ENCODE results near the gene DAPK1.
A peak's percentile ranks its signal among the peaks of the same experiment; 100 is the strongest.

The DAPK1 gene

DNA sequence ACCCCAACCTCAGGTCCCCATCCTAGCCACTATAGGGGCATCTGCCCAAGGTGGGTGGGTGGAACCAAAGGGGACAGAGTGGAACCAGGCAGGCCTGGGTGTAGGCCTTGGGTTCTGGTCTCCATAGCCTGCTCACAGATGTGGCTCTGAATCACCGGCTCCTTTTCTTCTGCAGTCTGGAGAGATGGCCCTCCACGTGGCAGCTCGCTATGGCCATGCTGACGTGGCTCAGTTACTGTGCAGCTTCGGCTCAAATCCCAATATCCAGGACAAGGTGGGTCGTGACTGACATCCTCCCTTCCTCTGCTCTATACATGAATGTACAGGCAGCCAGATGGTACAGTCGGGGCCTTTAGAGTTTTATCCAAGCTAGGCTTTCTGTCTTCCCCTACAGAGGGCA lies 150.9 kb downstream of the DAPK1 start:
- no peak overlapping the region for H3K4me3 Mint-ChIP-seq
- ATAC-seq (no peak), DNase-seq (no peak)
- no peaks in the 10 kb centered on the region for H3K9me3 Mint-ChIP-seq
- H3K27me3 Mint-ChIP-seq, result no peaks in the 10 kb centered on the region
- H3K4me1 Mint-ChIP-seq, result no peaks in the 10 kb centered on the region
- no peak overlapping the region for H3K27ac Mint-ChIP-seq

DNA sequence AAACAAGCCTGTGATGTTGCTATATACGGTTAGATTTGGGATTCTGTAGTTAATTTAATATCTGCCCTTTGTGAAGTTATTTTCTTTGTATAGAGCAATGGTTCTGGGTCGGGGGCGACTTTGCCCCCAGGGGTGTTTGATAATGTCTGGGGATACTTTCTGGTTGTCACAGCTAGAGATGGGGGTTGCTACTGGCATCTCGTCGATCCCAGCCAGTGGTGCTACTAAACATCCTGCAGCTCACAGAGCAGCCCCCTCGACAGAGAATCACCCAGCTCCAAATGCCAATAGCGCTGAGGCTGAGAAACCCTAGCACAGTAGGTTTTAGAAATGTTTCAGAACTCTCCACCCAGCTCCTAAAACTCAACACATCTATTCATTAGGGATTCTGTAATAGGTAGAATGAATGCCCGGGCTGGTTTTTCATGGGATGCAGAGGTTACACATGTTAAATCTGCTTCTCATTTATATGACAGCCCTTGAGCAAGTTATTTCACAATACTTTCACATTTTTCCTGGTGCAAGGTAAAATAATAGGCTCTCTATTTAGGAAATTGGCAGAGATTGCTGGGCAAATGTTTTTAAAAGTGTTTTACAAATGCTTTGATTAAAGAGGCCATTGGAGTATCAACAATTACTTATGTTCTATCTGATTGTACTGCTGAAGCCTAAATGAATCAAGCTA lies 153.1 kb downstream of the DAPK1 start:
- Mint-ChIP-seq H3K27ac (no peak overlapping the region), H3K4me3 (no peak overlapping the region), H3K27me3 (peaks cover 3% of the 10 kb centered on the region), H3K4me1 (no peaks in the 10 kb centered on the region), H3K9me3 (no peaks in the 10 kb centered on the region)
- DNase-seq (no peak), ATAC-seq (no peak)

DNA sequence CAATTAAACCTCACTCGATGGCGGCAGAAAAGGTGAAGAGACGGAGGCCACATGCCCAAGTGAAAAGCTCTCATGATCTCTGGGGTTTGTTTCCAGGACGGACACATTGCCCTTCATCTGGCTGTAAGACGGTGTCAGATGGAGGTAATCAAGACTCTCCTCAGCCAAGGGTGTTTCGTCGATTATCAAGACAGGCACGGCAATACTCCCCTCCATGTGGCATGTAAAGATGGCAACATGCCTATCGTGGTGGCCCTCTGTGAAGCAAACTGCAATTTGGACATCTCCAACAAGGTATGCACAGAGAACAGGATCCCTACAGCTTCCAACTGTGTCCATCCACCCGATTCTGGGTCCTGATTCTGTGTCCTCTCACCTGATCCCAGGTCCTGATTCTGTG lies 153.8 kb downstream of the DAPK1 start:
- DNase-seq, result no peak

DNA sequence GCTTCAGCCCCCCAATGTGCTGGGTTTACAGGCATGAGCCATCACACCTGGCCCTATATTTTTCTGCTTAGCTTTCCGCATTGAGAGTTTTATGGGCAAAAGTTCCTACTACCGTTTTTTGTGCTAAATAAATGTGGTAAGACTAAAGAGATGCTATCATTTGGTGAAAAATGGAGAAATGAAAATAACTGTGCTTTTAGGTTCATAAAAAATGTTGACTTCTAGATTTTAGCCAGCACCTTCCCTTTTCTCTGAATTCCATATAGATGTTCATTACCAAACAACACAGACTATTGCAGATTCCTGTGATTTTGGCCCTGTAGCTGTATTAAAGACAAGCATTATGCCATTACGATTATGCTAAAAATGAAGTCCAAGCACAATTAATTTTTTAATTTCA lies 156.3 kb downstream of the DAPK1 start:
- H3K4me1 Mint-ChIP-seq, result no peaks in the 10 kb centered on the region
- H3K27me3 Mint-ChIP-seq, result peaks cover 5% of the 10 kb centered on the region
- ATAC-seq (no peak), DNase-seq (no peak)
- H3K27ac Mint-ChIP-seq, result no peak overlapping the region
- no peak overlapping the region for H3K4me3 Mint-ChIP-seq
- H3K9me3 Mint-ChIP-seq, result no peaks in the 10 kb centered on the region

More for the DNA sequence above, 153.8 kb downstream of the DAPK1 start:
- Mint-ChIP-seq H3K9me3 (no peaks in the 10 kb centered on the region), H3K27me3 (peaks cover 5% of the 10 kb centered on the region), H3K4me1 (no peaks in the 10 kb centered on the region), H3K4me3 (no peak overlapping the region), H3K27ac (no peak overlapping the region)
- ATAC-seq, result no peak

DNA sequence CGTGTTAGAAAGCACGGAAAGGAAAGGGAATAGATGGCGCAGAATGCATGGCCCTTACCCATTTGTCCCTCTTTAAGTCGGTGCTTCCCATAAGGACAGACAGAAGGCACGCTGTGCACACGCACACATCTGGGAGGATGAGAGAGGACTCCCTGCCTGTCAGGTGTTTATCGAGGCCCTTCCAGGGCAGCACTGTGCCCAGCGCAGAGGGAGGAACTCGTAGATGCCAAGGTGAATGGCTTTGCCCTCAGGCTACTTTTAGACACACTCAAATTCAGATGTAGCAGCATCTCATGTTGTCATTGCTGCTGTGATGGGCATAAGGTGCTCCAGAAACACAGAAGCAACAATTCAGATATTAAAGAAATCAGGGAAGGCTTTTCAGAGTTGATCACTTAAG lies 158.1 kb downstream of the DAPK1 start:
- DNase-seq (no peak), ATAC-seq (no peak)
- Mint-ChIP-seq H3K4me3 (no peak overlapping the region), H3K4me1 (no peaks in the 10 kb centered on the region), H3K27me3 (peaks cover 5% of the 10 kb centered on the region), H3K27ac (peak overlapping the region in 1 of 2 donors; percentile 6), H3K9me3 (no peaks in the 10 kb centered on the region)

DNA sequence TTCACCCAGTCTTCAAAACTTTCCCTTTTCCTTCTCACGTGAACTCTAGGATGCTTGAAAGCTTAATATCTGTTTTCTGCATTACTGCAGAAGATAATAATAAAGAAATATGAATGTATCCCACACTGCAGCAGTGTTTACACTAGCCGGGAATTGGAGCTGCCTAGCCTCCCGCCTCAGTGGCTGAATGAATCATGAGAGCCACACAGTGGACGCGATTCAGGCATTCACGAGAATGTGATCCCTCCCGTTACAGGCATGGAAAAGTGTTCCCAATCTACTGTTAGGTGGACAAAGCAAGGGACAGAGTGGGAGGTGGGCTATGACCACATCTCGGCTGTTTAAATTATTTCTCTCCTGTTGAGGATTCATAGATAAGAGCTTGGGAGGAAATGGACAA lies 158.8 kb downstream of the DAPK1 start:
- Mint-ChIP-seq H3K27me3 (peaks cover 5% of the 10 kb centered on the region), H3K4me3 (no peak overlapping the region), H3K4me1 (no peaks in the 10 kb centered on the region), H3K9me3 (no peaks in the 10 kb centered on the region), H3K27ac (no peak overlapping the region)
- ATAC-seq (no peak), DNase-seq (no peak)

DNA sequence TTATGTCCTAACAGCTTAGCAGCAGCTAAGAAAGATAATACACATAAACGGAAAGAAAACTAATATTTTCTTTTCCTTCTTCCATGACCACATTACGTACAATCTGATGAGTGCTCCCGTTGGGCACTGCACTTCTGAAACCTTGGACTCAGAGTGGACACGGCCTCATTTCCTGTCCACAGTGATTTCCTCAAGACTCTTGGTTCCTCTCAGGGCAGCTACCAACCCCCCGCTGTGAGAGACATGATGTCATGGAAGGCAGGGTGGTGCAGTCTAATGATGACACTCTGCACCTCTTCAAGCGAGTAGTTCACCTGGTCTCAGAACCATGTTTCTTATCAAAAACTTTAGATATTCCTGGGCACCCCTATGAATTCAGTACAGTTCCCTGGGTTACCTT lies 159.5 kb downstream of the DAPK1 start:
- DNase-seq, result no peak
- no peaks in the 10 kb centered on the region for H3K4me1 Mint-ChIP-seq
- H3K9me3 Mint-ChIP-seq, result no peaks in the 10 kb centered on the region
- no peak overlapping the region for H3K27ac Mint-ChIP-seq
- H3K4me3 Mint-ChIP-seq, result no peak overlapping the region
- peaks cover 5% of the 10 kb centered on the region for H3K27me3 Mint-ChIP-seq
- no peak for ATAC-seq

DNA sequence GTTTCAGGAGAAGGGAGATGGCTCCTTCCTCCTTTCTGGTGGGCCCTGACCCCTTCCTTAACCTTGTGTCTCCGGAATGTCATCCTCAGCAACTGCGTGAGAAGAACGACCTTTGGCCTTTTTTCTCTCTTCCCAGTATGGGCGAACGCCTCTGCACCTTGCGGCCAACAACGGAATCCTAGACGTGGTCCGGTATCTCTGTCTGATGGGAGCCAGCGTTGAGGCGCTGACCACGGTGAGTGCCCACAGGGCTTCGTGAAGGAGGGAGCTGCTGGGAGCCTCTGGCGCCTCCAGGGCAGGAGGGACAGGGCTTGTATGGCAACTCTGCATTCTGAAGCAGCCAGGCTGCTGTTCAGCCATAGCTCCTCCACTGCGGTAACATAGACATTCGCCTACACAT lies 160.2 kb downstream of the DAPK1 start:
- Mint-ChIP-seq H3K4me3 (no peak overlapping the region), H3K4me1 (no peaks in the 10 kb centered on the region), H3K27ac (no peak overlapping the region), H3K9me3 (no peaks in the 10 kb centered on the region), H3K27me3 (peaks cover 5% of the 10 kb centered on the region)
- no peak for DNase-seq
- no peak for ATAC-seq

DNA sequence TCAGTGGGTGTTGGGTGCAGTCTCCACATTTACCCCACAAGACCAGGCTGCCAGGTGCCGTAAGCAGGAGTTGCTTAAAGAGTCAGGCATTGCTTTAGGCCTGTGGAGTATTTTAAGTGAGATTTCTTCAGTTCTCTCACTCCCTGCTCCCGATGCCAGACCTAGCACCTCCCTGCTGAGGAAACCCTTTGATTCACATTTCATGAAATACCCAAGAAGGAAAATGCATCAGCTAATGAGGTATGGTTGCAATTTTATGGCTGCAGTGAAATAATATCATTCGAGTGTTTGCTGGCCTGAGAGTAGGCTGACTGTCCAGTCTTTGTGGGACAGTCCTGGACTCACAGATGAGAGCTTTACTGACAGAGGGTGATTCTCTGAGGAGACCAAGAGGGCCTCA lies 160.8 kb downstream of the DAPK1 start:
- no peak overlapping the region for H3K4me3 Mint-ChIP-seq
- peaks cover 5% of the 10 kb centered on the region for H3K27me3 Mint-ChIP-seq
- DNase-seq (no peak), ATAC-seq (no peak)
- H3K27ac Mint-ChIP-seq, result no peak overlapping the region
- H3K4me1 Mint-ChIP-seq, result no peaks in the 10 kb centered on the region
- no peaks in the 10 kb centered on the region for H3K9me3 Mint-ChIP-seq

DNA sequence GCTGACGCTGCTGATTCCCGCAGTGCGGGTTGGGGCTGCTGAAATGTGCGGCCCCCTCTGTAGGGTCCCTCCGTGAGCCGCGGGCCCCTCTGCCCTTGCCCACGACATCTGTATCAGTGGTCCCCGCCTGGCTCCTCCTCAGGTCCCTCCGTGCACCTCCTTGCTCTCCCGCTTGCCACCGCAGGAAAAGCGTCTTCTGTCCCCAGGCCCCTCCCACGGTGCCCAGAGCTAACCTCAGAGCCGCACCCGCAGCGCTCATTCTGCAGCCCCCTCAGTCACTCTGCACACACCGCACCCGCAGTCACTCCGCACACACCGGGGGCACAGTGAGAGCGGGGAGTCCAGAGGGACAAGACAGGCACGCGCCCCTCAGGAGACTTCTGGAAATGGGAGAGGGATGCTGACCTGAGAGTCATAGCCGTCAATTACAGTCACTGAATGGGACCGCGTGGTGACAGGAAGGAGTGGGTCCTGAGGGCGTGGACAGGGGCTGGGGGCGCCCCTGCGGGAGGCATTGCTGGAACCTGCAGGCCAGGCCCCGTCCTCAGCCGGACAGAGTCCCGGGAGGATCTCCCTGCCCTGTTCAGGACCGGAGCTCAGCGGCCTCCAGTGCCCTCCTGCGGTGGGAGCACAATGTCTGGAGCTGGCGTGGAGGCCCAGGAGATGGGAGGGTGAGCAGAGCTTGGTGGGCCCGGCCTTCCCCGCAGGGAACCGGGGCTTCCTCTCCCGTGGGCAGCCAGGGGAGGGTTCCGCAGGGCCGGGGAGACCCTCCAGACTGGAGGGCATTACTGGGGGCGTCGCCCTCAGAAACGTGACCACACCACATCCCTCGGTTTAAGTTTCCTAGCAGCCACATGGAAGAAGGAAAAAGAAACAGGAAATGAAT lies 162.1 kb downstream of the DAPK1 start:
- Mint-ChIP-seq H3K4me3 (no peak overlapping the region), H3K27me3 (peaks cover 5% of the 10 kb centered on the region), H3K9me3 (no peaks in the 10 kb centered on the region), H3K4me1 (no peaks in the 10 kb centered on the region), H3K27ac (no peak overlapping the region)
- ATAC-seq (peak; percentile 36), DNase-seq (no peak)

DNA sequence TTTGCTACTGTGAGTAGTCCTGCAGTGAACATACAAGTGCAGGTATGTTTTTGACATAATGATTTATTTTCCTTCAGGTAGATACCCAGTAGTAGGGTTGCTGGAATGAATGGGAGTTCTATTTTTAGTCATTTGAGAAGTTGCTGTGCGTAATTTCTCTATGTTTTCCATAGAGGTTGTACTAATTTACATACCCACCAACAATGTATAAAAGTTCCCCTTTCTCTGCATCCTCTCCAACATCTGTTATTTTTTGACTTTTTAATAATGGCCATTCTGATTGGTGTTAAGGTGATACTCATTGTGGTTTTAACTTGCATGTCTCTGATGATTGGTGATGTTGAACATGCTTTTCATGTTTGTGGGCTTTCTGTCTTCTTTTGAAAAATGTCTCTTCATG lies 163.6 kb downstream of the DAPK1 start:
- ATAC-seq (no peak), DNase-seq (no peak)
- H3K27me3 Mint-ChIP-seq, result no peaks in the 10 kb centered on the region
- no peak overlapping the region for H3K27ac Mint-ChIP-seq
- no peak overlapping the region for H3K4me3 Mint-ChIP-seq
- no peaks in the 10 kb centered on the region for H3K4me1 Mint-ChIP-seq
- no peaks in the 10 kb centered on the region for H3K9me3 Mint-ChIP-seq

DNA sequence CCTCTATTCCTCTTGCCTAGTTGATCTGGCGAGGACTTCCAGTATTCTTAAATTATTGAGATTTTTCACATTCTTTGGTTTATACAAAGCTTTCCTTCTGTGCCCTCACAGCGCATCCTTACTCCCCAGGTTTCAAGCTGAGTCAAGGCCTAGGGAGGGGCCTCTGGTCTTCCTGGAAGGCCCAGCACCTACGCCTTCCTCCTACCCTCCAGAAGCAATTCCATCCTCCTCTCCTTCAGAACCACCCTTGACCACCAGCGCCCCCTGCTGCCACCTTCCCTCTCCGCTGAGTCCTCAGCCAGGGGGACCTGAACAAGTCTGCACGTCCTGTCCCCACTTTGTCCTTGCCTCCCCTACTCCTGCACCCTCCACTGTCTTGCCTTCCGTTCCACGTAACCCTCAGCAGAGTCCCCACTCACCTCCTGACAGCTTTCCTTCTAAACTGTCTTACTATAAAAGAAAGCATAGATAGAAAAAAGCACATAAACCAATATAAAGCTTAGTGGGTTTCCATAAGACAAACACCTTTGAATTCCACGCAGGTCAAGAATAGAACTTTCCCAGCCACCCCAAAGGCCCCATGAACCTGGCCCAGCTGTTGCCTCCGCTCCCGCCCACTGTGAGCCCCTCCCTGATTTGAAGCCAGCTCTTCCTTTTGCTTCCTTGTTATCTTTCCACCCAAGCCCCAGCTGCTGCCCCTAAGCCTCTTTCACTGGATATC lies 165.3 kb downstream of the DAPK1 start:
- no peaks in the 10 kb centered on the region for H3K27me3 Mint-ChIP-seq
- no peak for ATAC-seq
- no peak overlapping the region for H3K27ac Mint-ChIP-seq
- peak; percentile 43 to 51 for DNase-seq
- H3K4me1 Mint-ChIP-seq, result no peaks in the 10 kb centered on the region
- H3K9me3 Mint-ChIP-seq, result peaks cover 0 to 14% of the 10 kb centered on the region in 2 donors
- no peak overlapping the region for H3K4me3 Mint-ChIP-seq

DNA sequence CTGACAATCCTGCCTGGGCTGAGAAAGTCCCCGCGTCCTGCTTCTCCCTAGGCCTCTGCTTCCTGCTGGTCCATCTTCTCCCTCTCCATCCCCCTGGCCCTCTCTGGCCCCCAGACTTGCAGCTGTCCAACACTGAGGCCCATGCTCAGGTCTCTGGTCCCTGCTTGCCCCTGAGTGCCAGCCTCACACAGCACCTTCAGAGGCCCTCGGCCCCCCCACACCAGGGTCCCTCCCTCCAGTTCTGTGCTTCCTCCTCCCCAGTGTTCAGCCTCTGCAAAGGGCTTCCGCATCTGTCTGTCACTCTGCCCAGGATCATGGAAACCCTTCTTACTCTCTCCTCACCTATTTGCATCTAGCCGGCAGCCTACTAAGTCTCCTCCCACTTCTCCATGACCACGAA lies 165.9 kb downstream of the DAPK1 start:
- Mint-ChIP-seq H3K27ac (no peak overlapping the region), H3K27me3 (no peaks in the 10 kb centered on the region), H3K4me1 (no peaks in the 10 kb centered on the region), H3K4me3 (no peak overlapping the region), H3K9me3 (peaks cover 0 to 15% of the 10 kb centered on the region in 2 donors)
- ATAC-seq (no peak), DNase-seq (no peak)

DNA sequence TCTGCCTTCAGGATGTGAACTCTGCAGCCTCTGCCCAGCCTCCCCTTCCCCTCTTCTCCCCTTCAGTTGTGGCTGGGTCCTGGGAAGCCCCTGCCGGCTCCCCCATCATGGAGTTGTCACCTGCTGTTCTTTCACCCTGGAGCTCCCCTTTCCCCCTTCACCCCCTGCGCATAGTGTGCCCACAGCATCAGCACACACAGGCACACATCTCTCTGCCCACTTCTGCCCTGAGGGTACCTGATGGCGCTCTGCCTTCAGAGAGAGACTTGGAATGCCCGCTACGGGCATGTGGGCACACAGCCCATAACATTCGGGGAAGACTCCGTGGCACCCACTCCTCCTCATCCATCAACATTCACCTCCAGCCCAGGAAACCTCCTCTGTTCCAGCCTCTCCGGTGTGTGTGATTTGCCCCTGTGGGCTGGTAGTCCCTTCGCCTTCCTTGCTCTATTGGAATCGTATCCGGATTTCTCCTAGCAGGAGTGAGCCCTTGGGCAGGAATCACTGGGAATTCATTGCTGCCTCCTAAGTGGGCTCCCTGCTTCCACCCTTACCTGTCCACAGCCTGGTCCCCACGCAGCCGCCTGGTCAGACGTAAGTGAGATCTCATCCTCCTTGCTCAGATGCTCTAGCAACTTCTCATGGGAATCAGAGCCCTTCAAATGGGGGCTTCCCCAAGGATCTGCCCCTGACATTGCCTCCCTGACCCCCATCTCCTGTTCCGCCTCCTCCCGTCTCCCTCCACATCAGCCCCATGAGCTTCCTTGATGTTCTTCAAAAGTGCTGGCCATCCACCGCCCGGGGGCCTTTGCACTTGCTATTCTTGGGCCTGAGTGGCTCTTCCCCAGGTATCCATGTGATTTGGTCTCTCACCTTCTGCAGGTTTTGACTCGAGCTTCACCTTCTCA lies 166.7 kb downstream of the DAPK1 start:
- Mint-ChIP-seq H3K27ac (peak overlapping the region in 1 of 2 donors; percentile 73), H3K9me3 (peaks cover 0 to 15% of the 10 kb centered on the region in 2 donors), H3K4me1 (no peaks in the 10 kb centered on the region), H3K27me3 (no peaks in the 10 kb centered on the region), H3K4me3 (no peak overlapping the region)
- no peak for DNase-seq
- no peak for ATAC-seq

DNA sequence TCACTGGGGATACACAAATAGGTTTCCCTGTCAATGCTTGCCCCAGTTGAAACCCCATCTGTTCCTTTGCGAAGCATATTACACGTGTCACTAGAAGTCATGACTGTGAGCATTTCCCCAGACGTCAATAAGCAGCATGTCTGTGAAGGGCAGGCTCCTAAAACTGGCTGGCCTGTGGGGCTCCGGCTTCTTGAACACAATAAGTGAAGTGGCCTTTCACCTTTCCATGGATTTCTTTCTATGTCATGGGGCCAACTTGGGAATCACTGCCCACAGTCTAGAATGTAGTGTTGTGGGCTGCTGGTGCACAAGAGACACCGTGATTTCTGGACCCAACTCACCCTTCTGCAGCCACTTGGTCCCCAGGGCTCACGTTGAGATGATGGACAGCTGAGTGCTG lies 167.8 kb downstream of the DAPK1 start:
- no peak overlapping the region for H3K4me3 Mint-ChIP-seq
- H3K9me3 Mint-ChIP-seq, result peaks cover 0 to 15% of the 10 kb centered on the region in 2 donors
- no peak overlapping the region for H3K27ac Mint-ChIP-seq
- no peak for DNase-seq
- no peak for ATAC-seq
- no peaks in the 10 kb centered on the region for H3K27me3 Mint-ChIP-seq
- no peaks in the 10 kb centered on the region for H3K4me1 Mint-ChIP-seq

All from stimulated activated naive CD8-positive, alpha-beta T cell treated with anti-CD3 and anti-CD28 coated beads, Interleukin-15, amount 100 ng/mL, for 72 hours (primary cell).